NCI-H748 (cell line): ENCODE results near the gene TRIM41.
"Not testable (repeated sequence)": the region's sequence is repeated elsewhere in the genome, so short reads cannot be mapped to it uniquely, and the experiment has no call there.

Source experiments
- DNase-seq: peaks from one replicate; lab custom pipeline; 2025; ENCODE audit not compliant: unreplicated experiment; lab: John Stamatoyannopoulos, UW

TRIM41 gene

GRCh38 chr5:181248277-181248676 lies 25.2 kb downstream of the TRIM41 start:
- no peak for DNase-seq

DNA sequence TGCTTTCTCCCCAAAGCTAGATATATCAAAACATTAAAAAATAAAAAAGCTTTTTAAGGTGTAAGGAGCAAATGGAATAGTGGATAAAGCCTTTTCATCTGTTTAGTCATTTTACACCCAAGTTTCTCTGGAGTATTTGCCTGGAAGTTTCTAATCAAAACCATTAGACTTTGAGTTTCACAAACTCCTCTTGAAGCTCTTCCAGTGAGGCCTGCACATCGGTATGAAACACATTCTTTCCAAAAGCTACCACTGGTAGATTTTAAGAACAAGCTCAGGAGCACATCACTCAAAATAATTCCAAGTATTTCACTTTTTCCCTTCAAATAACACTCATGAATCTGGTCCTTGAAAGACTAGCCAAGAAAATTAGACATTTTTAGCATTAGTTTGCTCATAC lies 32.2 kb downstream of the TRIM41 start:
- DNase-seq: no peak

GRCh38 chr5:181255836-181256578 lies 32.9 kb downstream of the TRIM41 start:
- DNase-seq: no peak

DNA sequence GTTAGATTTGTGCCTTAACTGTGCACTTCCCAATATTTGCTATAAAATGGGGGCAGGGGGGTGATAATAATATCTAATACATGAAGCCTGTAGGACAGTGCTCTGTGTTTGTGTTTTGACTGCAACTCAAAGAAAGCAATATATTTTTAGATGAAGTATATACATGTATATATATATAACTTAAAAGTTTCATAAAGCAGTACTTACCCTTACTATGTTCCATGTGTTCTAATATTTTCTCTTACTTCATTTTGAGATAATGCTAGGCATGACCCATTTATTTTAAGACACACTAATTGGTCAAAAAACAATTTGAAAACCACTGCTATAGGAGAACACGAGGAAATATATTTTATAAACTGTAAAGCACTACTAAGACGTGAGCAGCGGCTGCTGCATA lies 35.5 kb downstream of the TRIM41 start:
- DNase-seq: no peak

DNA sequence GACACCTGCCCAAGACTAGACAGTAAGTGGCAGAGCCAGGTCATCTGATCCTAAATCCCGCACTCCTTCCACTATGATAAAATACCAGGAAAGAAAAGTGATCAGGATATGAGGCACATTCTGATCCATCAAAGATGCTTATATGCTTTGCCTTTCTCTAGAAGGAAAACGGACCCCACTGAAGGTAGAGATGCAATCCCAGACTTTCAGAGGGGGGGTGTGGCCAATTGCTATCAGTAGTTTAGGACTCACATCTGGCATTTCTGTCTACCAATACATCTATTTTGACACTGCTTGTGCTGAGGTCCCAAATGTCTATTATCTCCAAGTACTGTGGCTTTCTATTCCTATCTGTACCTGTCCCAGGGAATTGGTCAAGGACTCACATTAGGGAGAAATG lies 36.2 kb downstream of the TRIM41 start:
- DNase-seq: no peak

- DNase-seq: no peak
These were observed 37.1 kb downstream of the TRIM41 start for GRCh38 chr5:181259974-181260719.

GRCh38 chr5:181260720-181261319 lies 37.7 kb downstream of the TRIM41 start, which contains the start of gene TRIM52:
TRIM52 (minus strand) TSS chr5:181261143; CDS start chr5:181260813, 330 bp downstream.
- DNase-seq: no peak

- no peak for DNase-seq
These were observed 38.4 kb downstream of the TRIM41 start for GRCh38 chr5:181261320-181262049.

- no peak for DNase-seq
These were observed 40.6 kb downstream of the TRIM41 start for GRCh38 chr5:181263633-181264032.

GRCh38 chr5:181265092-181265671 lies 42.1 kb downstream of the TRIM41 start:
- DNase-seq: no peak

GRCh38 chr5:181267291-181267904 lies 44.3 kb downstream of the TRIM41 start:
- not testable (repeated sequence) for DNase-seq

DNA sequence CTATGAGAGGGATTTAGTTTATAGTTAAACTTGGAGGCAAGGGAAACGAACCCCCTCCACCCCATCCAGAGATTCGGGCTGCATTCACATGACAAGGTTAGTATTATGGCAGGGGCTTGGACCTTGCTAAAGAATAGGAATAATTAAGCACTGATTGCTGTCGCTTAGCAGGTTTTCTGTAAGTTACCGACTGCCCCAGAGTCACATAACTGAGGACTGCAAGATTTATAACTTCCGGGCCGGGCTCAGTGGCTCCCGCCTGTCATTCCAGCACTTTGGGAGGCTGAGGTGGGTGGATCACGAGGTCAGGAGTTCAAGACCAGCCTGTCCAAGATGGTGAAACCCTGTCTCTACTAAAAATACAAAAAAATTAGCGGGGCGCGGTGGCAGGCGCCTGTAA lies 44.8 kb downstream of the TRIM41 start:
- DNase-seq: not testable (repeated sequence)

DNA sequence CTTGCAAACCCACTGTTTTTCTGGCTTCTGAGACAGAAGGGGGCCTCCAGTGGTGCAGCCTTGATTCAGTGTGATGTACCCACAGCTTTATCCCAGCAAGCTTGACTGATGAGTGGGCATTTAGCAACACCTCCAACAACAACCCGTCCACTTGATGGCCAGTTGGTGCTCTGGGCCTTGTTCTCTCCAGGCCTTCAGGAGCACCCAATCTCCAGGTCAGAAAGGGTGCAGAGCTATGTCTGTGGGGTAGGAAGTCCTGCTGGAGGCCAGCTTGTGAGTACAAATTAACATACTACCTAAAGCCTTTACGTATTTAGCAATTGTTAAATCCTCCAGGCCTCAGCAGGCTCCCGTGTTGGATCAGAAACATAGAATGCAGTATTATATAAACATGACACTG lies 48.0 kb downstream of the TRIM41 start:
- DNase-seq: no peak

DNA sequence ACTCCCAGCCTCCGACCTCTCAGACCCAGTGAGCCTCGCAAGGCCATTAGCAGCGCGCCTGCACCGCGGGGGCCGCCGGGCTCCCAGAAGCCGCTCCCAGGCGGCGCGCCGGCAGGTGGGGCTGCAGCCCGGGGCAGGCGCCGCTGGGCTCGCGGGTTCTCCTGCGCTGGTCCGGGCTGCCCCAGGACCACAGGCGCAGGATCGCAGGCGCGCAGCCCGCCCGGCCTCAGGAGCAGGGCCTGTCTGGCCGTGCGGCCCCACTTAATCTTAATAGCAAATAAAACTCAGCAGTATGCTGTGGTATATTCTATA lies 50.3 kb downstream of the TRIM41 start:
- DNase-seq: not testable (repeated sequence)

DNA sequence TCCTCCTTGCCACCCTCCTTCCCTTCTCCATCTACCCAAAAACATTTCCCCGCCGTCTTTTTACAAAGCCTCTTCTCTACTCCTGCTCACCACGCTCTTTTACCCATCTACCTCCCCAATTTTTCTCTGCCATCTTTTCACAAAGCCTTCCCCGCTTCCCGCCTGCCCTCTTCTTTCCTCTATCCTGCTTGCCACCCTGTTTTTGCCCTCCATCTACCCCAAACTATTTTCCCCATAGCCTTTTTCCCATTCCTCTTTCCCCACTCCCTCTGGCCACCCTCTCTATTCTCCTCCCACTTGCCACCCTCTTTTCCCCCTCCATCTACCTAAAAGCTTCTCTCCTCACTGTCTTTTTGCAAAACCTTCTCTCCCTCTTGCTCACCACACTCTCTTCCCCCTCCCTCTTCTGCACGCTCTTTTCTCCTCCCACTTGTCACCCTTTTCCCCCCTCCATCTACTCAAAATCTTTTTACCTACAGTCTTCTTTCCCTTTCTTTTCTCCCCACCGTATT lies 57.2 kb downstream of the TRIM41 start:
- DNase-seq: no peak

GRCh38 chr5:181281077-181281983 lies 58.2 kb downstream of the TRIM41 start:
- DNase-seq: no peak

- no peak for DNase-seq
These were observed 58.9 kb downstream of the TRIM41 start for GRCh38 chr5:181281984-181282316.

- DNase-seq: not testable (repeated sequence)
These were observed 59.3 kb downstream of the TRIM41 start for GRCh38 chr5:181282415-181282814.

DNA sequence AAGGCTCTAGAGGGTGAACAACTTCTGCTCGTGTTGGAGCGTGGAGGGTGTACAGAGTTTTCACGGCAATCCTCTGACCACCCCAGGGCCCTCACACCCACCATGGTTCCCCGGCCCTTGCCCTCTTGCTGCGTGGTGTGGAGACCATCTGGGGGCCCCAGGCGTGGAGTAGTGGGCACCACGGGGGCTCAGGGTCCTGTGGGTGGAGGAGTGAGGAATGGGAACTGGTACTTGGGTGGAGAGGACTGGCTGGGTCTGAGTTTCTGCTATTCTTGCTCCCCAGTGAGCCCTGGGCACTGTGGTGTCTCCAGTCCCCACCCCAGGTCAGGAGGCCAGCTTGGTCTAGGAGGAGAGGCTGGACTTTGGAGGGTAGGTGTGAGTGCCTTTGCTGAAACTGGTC lies 59.8 kb downstream of the TRIM41 start:
- no peak for DNase-seq

GRCh38 chr5:181283347-181283746 lies 60.3 kb downstream of the TRIM41 start:
- DNase-seq: no peak
